HCT116 (cell line): ENCODE results near the gene ZSCAN25.

Experiments
- ATF3 ChIP-seq: IDR thresholded peaks from 2 replicates; pipeline ENCODE4 v1.6.1; 2012
- CTCF ChIP-seq, 3 experiments: fragments of 200-600 bp in 1 of 3; sonication (generic) in 1 of 3; IDR thresholded peaks in 2 of 3; conservative IDR thresholded peaks in 1 of 3; 2 replicates each; pipeline ENCODE4 v1.5.1; 2012 to 2017; ENCODE audit warnings: low read depth in 2 of 3, low read length in 2 of 3, antibody characterized with exemption in 1 of 3, borderline replicate concordance in 1 of 3, control low read depth in 1 of 3, mild to moderate bottlenecking in 1 of 3, mixed read lengths in 1 of 3, mixed run types in 1 of 3, moderate library complexity in 1 of 3; ENCODE audit not compliant: insufficient read depth in 1 of 3
- ELF1 ChIP-seq: IDR thresholded peaks from 2 replicates; pipeline ENCODE4 v1.6.1; 2012; ENCODE audit warnings: low read depth, borderline replicate concordance
- EZH2 ChIP-seq: fragments of 200-600 bp; sonication (generic); IDR thresholded peaks from 2 replicates; pipeline ENCODE4 v1.6.1; 2017; ENCODE audit warnings: antibody characterized with exemption, mixed run types
- EZH2phosphoT487 ChIP-seq: fragments of 200-600 bp; IDR thresholded peaks from 2 replicates; pipeline ENCODE4 v1.6.1; 2018; ENCODE audit warnings: antibody characterized with exemption, borderline replicate concordance
- MAX ChIP-seq: IDR thresholded peaks from 2 replicates; pipeline ENCODE4 v1.6.1; 2012
- POLR2A ChIP-seq: IDR thresholded peaks from 2 replicates; pipeline ENCODE4 v1.7.0; 2011; ENCODE audit warnings: borderline replicate concordance; ENCODE audit not compliant: insufficient read depth, insufficient read length; ENCODE audit errors: extremely low read depth
- POLR2AphosphoS5 ChIP-seq: IDR thresholded peaks from 2 replicates; pipeline ENCODE4 v1.6.1; 2011; ENCODE audit warnings: mild to moderate bottlenecking, low read depth, low read length, moderate library complexity
- RAD21 ChIP-seq: IDR thresholded peaks from 2 replicates; pipeline ENCODE4 v1.6.1; 2012; ENCODE audit warnings: low read depth, mild to moderate bottlenecking
- REST ChIP-seq: IDR thresholded peaks from 2 replicates; pipeline ENCODE4 v1.6.1; 2012; ENCODE audit warnings: low read depth
- YY1 ChIP-seq: IDR thresholded peaks from 2 replicates; pipeline ENCODE4 v1.6.1; 2011; ENCODE audit warnings: low read length, low read depth, moderate library complexity, mild to moderate bottlenecking; ENCODE audit not compliant: insufficient replicate concordance; ENCODE audit errors: extremely low read depth
- ZBTB33 ChIP-seq: IDR thresholded peaks from 2 replicates; pipeline ENCODE4 v1.6.1; 2011; ENCODE audit warnings: mild to moderate bottlenecking, low read length, moderate library complexity; ENCODE audit not compliant: insufficient replicate concordance; ENCODE audit errors: extremely low read depth
- ZFX ChIP-seq: fragments of 450-650 bp; IDR thresholded peaks from 2 replicates; pipeline ENCODE4 v1.6.1; 2017

- TF ChIP-seq CTCF (IDR thresholded peaks at IDR 0.05 in 2 of 3, conservative IDR thresholded peaks at IDR 0.05 in 1 of 3; ENCODE audit: borderline replicate concordance in 1 of 3, insufficient read depth in 1 of 3, low read depth in 2 of 3, low read length in 2 of 3) (no peak), REST (no peak), POLR2A (no peak), ELF1 (no peak), ZBTB33 (no peak), EZH2 (no peak), EZH2phosphoT487 (no peak), POLR2AphosphoS5 (peak; percentile 49), RAD21 (no peak), ZFX (no peak), MAX (no peak), YY1 (no peak), ATF3 (no peak)
Observed at GRCh38 chr7:99679400-99680191, 62.9 kb downstream of the ZSCAN25 start, which contains the start of gene CYP3A5.
